Measurements from ENCODE around the gene ASPHD1.
"Not testable (repeated sequence)": the region's sequence is repeated elsewhere in the genome, so short reads cannot be mapped to it uniquely, and the experiment has no call there.

ASPHD1 gene

GRCh38 chr16:29907973-29908372 is 7.7 kb downstream of the ASPHD1 start:
- DNase-seq: no peak

- no peak for DNase-seq
Measured at GRCh38 chr16:29908719-29909220, 8.5 kb downstream of the ASPHD1 start.

GRCh38 chr16:29909391-29909790 is 9.1 kb downstream of the ASPHD1 start:
- DNase-seq: no peak

DNA sequence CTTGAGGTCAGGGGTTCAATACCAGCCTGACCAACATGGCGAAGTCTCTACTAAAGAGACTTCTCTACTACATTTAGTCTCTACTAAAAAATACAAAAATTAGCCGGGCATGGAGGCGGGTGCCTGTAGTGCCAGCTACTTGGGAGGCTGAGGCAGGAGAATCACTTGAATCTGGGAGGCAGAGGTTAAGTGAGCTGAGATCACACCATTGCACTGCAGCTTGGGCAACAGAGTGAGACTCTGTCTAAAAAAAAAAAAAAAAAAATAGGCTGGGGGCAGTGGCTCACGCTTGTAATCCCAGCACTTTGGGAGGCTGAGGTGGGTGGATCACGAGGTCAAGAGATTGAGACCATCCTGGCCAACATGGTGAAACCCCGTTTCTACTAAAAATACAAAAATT is 9.6 kb downstream of the ASPHD1 start:
- not testable (repeated sequence) for DNase-seq

GRCh38 chr16:29910819-29911675 is 10.8 kb downstream of the ASPHD1 start:
- DNase-seq: no peak

DNA sequence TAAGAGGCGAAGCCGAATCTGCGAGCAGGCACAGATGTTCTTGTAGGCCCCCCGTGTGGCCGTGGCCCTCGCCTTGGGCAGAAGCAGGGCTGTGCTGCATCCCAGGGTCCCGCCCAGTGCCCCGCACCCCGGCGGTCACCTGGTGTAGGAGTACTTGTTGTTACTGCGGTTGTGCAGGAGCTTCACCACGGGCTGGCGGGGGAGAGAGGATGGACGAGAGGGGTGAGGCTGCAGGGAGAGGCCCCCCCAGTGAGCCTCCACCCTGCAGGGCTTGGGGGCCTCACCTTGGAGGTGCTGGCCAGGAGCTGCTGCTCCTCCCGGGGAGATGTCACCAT is 11.4 kb downstream of the ASPHD1 start:
- no peak for DNase-seq

- no peak for DNase-seq
Measured at GRCh38 chr16:29912087-29912486, 11.8 kb downstream of the ASPHD1 start.

GRCh38 chr16:29913514-29913913 is 13.2 kb downstream of the ASPHD1 start:
- no peak for DNase-seq

DNA sequence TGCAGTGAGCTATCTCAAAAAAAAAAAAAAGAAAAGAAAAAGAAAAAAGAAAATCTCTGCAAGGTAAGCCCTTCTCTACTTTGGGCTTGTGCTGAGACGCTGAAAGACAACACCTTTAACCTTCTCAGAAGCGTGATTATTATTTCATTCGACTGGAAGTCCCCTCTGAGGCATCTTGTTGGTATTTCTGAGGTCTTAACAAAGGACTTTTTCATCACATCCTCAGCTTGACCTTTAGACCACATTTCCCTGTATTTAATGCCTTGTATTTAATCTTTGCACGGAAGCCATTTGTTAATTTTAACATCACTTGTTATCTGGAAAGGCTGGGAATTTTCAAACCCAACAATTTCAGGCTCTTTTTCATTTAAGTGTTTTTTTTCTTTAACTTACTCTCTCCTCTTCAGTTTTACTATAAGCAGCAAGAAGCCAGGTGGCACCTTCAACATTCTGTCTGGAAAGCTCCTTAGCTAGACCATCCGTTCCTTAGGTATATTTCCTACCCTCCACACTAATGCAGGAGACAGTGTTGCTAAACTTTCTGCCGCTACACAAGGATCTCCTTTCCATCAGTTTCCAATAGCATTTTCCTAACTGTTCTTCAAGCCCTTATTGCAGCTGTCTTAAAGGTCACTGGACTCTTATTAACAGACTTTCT is 15.4 kb downstream of the ASPHD1 start:
- no peak for DNase-seq

GRCh38 chr16:29916979-29917378 is 16.7 kb downstream of the ASPHD1 start:
- no peak for DNase-seq

GRCh38 chr16:29920288-29921033 is 20.2 kb downstream of the ASPHD1 start:
- peak in 2 of 51 donors; percentile 12 to 76 for DNase-seq

GRCh38 chr16:29921034-29921385 is 20.7 kb downstream of the ASPHD1 start:
- no peak for DNase-seq

DNA sequence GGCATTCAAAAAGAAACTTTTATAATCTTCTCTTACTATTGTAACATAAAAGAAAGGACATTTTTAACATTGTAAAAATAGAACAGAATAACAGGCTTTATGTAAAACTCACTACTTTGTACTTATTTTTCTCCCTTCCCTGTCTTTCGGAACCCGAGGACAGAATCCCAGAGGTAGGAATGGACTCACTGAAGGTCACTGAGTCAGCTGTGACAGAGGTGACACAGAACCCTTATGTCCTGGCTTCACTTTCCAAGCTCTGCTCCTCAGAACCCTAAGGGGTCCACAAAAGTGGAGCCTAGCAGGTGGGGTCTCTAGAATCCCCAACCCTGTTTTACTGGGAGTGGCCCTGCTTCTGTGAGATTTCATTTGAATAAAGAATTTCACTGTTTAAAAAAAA is 22.0 kb downstream of the ASPHD1 start:
- DNase-seq: no peak

DNA sequence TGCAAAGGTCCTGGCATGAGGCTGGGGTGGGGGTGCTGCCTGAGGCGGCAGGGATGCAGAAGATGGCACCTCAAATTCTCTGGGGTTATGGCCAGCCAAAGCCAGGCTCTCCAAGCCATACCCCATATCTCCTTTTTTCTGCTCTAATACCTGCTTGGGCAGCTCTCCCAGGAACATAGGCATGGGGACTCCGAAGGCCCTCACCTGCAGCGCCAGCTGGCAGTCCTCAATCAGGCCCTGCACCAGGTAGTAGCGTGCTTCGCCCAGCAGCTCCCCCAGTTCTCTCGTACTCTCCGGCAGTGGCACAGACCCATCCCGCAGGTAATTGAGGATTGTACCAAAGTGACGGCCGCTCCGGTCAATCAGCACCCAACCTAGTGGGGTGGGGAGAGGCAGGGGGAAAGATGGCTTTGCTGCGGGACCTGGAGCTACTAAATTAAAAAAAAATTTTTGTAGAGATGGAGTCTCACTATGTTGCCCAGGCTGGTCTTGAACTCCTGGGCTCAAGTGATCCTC is 22.8 kb downstream of the ASPHD1 start:
- DNase-seq: no peak

- DNase-seq: peak in 13 of 51 donors; percentile 11 to 41 (median 27)
Measured at GRCh38 chr16:29925105-29925756, 24.9 kb downstream of the ASPHD1 start.

DNA sequence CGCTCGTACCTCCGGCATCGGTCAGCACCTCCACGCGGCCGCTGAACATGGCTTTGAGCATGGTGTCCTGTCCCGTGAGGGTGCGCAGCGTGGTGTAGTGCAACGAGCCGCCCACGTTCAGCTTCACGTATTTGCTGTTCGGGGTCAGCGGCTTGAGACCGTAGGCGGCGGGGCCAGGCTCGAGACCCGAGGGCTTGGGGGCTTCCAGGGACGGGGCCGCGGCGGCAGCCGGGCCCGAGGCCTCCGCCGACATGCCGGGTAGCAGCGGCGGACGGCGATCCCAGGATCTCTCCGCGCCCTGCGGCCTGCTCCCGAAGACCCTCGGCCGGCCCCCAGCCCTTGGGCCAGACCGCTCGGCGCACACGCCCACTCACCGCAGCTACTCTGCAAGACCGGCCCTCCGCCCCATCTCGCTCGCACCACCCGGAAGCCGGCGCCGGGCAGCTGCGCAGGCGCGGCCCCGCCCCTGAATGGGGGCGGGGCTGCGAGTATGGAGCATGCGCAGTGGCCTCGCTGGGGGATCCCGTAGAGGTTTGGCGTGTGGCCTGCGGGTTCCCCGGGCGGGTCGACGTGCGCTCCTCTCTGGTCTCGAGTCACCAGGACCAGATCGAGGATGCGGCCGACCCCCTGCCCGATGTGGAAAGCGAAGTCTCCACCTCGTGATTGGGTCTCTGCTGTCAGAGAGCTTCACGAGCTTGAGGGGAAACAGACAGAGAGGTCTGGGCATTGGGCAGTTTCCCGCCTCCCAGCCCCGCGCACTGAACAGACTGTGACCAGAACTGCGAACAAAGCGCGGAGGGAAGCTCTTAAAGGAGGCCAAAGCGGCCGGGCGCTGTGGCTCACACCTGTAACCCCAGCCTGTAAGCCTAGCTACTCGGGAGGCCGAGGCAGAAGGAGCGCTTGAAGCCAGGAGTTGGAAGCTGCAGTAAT is 25.8 kb downstream of the ASPHD1 start, which contains the start of gene KCTD13:
TSS of gene KCTD13 (minus strand) at position 446 of the 930 bp plus-strand sequence. CDS start at position 253, 193 bp downstream.
- peak; percentile 56 to 94 (median 83) for DNase-seq

DNA sequence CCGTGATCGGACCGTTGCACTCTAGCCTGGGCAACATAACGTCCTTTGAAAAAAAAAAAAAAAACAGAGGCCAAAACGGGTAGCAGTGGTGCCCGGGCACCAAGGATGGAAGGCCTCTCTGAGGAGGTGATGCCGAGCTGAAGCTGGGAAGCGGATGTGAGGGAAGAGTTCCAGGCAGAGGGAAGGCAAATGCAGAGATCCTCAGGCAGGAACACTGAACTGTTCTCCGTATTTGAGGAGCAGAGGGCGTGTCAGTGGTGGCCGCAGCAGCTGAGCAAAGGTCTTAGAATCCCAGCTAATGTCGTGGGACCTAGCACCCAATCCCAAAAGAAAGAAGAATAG is 26.4 kb downstream of the ASPHD1 start:
- DNase-seq: peak in 5 of 51 donors; percentile 40 to 57 (median 49)

DNA sequence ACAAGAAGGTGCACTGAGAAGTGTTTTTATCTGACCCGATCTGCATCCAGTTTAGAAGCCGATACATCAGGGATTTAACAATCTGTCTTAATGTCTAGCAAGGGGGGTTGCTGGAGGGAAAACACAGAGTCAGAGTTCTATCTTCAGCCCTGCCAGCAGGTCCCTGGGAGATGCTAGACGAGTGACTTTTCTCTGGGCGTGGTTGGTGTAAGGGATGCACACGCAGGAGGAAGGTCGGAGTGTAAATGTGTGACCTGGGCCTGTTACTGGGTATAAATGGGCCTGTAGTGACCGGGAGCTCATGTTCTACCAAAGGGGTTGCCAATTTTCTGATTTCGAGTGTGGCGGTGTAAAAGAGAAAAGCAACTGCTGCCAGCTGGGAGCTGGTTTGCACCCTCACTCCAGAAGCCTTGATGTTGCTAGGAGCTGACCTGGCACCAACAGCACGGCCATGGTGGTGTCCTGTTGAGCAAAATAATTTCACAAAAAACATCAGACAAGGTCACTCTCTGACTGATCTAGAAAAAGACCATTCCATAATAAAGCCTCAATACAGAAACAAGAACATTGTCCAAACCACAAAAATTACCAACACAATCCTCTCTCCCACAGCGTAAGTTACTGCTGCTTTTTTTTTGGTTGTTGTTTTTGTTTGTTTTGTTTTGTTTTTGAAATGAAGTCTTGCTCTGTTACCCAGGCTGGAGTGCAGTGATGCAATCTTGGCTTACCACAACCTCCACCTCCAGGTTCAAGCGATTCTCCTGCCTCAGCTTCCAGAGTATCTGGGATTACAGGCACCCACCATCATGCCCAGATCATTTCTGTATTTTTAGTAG is 27.0 kb downstream of the ASPHD1 start:
- peak in 23 of 51 donors; percentile 2 to 63 (median 23) for DNase-seq

DNA sequence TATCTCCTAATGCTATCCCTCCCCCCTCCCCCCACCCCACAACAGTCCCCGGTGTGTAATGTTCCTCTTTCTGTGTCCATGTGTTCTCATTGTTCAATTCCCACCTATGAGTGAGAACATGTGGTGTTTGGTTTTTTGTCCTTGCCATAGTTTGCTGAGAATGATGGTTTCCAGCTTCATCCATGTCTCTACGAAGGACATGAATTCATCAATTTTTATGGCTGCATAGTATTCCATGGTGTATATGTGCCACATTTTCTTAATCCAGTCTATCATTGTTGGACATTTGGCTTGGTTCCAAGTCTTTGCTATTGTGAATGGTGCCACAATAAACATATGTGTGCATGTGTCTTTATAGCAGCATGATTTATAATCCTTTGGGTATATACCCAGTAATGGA is 31.5 kb downstream of the ASPHD1 start:
- not testable (repeated sequence) for DNase-seq

Measured in hypothalamus (tissue), 51 donors.